NCI-H446 treated with DMSO at 0.1 percent for 48 hours (cell line): ENCODE results near the gene TLE6.
"Not testable (repeated sequence)": the region's sequence is repeated elsewhere in the genome, so short reads cannot be mapped to it uniquely, and the experiment has no call there.

Source experiments
- DNase-seq: peaks from one replicate; lab custom pipeline; 2025; lab: John Stamatoyannopoulos, UW

TLE6 gene

GRCh38 chr19:3004522-3004921, 27.2 kb downstream of the TLE6 start:
- DNase-seq = no peak

GRCh38 chr19:3005345-3005744, 28.0 kb downstream of the TLE6 start:
- no peak for DNase-seq

- no peak for DNase-seq
These were observed 28.9 kb downstream of the TLE6 start for GRCh38 chr19:3006075-3006767.

GRCh38 chr19:3007975-3008374, 30.6 kb downstream of the TLE6 start:
- DNase-seq = no peak

- DNase-seq = no peak
These were observed 31.6 kb downstream of the TLE6 start for GRCh38 chr19:3008994-3009393.

GRCh38 chr19:3010871-3011270, 33.5 kb downstream of the TLE6 start:
- no peak for DNase-seq

- DNase-seq = not testable (repeated sequence)
These were observed 34.7 kb downstream of the TLE6 start for GRCh38 chr19:3012059-3012458.

- no peak for DNase-seq
These were observed 35.4 kb downstream of the TLE6 start for GRCh38 chr19:3012621-3013262.

GRCh38 chr19:3013263-3013725, 35.9 kb downstream of the TLE6 start:
- no peak for DNase-seq

GRCh38 chr19:3014135-3014534, 36.8 kb downstream of the TLE6 start:
- DNase-seq = no peak

GRCh38 chr19:3015126-3016057, 38.0 kb downstream of the TLE6 start:
- DNase-seq = no peak

- no peak for DNase-seq
These were observed 40.6 kb downstream of the TLE6 start for GRCh38 chr19:3017923-3018322.

GRCh38 chr19:3019211-3019854, 42.0 kb downstream of the TLE6 start:
- DNase-seq = no peak

GRCh38 chr19:3020321-3020960, 43.1 kb downstream of the TLE6 start:
- DNase-seq = no peak

GRCh38 chr19:3024509-3024869, 47.1 kb downstream of the TLE6 start:
- no peak for DNase-seq

- no peak for DNase-seq
These were observed 47.6 kb downstream of the TLE6 start for GRCh38 chr19:3024870-3025548.

- DNase-seq = no peak
These were observed 48.2 kb downstream of the TLE6 start for GRCh38 chr19:3025549-3025886.

GRCh38 chr19:3026768-3027167, 49.4 kb downstream of the TLE6 start:
- DNase-seq = no peak

- DNase-seq = no peak
These were observed 49.9 kb downstream of the TLE6 start for GRCh38 chr19:3027292-3027691.

- DNase-seq = no peak
These were observed 50.6 kb downstream of the TLE6 start for GRCh38 chr19:3027981-3028304.

GRCh38 chr19:3028305-3029064, 51.1 kb downstream of the TLE6 start:
- DNase-seq = no peak
